Activated CD4-positive, alpha-beta T cell treated with anti-CD3 and anti-CD28 coated beads for 1 hour (primary cell): Measurements from ENCODE around the gene DEFB114.
"Not testable (repeated sequence)": the region's sequence is repeated elsewhere in the genome, so short reads cannot be mapped to it uniquely, and the experiment has no call there.

Experiments used
- DNase-seq: peaks from one replicate; pipeline ENCODE4 v3.0.0-alpha.2; 2020

The DEFB114 gene

GRCh38 chr6:49964064-49964463 is at the start of gene DEFB114:
Gene DEFB114 (minus strand): TSS chr6:49964164. CDS start chr6:49964105, 59 bp downstream.
- DNase-seq = no peak

- no peak for DNase-seq
These were observed 43.9 kb upstream of the DEFB114 start for GRCh38 chr6:50007819-50008218.

GRCh38 chr6:50003139-50003538 is 39.2 kb upstream of the DEFB114 start:
- DNase-seq = no peak

- no peak for DNase-seq
These were observed 31.3 kb upstream of the DEFB114 start for GRCh38 chr6:49995278-49995677.

GRCh38 chr6:49988900-49989299 is 24.9 kb upstream of the DEFB114 start:
- DNase-seq = no peak

GRCh38 chr6:49987749-49988148 is 23.8 kb upstream of the DEFB114 start:
- DNase-seq = no peak

GRCh38 chr6:49986551-49986950 is 22.6 kb upstream of the DEFB114 start:
- no peak for DNase-seq

GRCh38 chr6:49982046-49982445 is 18.1 kb upstream of the DEFB114 start:
- no peak for DNase-seq

- DNase-seq = no peak
These were observed 16.9 kb upstream of the DEFB114 start for GRCh38 chr6:49980898-49981297.

GRCh38 chr6:49979584-49979983 is 15.6 kb upstream of the DEFB114 start:
- no peak for DNase-seq

GRCh38 chr6:49978332-49979226 is 14.6 kb upstream of the DEFB114 start:
- no peak for DNase-seq

- DNase-seq = no peak
These were observed 5.6 kb upstream of the DEFB114 start, which contains the start of gene DEFB113 for GRCh38 chr6:49969605-49970004. Gene DEFB113 (minus strand): TSS chr6:49969625. CDS start chr6:49969625, 0 bp downstream.

- DNase-seq = no peak
These were observed 2.9 kb upstream of the DEFB114 start for GRCh38 chr6:49966823-49967222.

- no peak for DNase-seq
These were observed 2.4 kb upstream of the DEFB114 start for GRCh38 chr6:49966334-49966733.

GRCh38 chr6:49958180-49958579 is 5.8 kb downstream of the DEFB114 start:
- DNase-seq = no peak

- no peak for DNase-seq
These were observed 8.1 kb downstream of the DEFB114 start for GRCh38 chr6:49955847-49956246.

- no peak for DNase-seq
These were observed 12.0 kb downstream of the DEFB114 start for GRCh38 chr6:49951926-49952325.

GRCh38 chr6:49950415-49950751 is 13.6 kb downstream of the DEFB114 start:
- no peak for DNase-seq

GRCh38 chr6:49949062-49949461 is 14.9 kb downstream of the DEFB114 start:
- DNase-seq = no peak

GRCh38 chr6:49946835-49947234 is 17.1 kb downstream of the DEFB114 start:
- DNase-seq = no peak

GRCh38 chr6:49944068-49944467 is 19.9 kb downstream of the DEFB114 start:
- not testable (repeated sequence) for DNase-seq

GRCh38 chr6:49939993-49940498 is 23.9 kb downstream of the DEFB114 start:
- no peak for DNase-seq

- DNase-seq = no peak
These were observed 26.2 kb downstream of the DEFB114 start for GRCh38 chr6:49937811-49938210.

- no peak for DNase-seq
These were observed 26.9 kb downstream of the DEFB114 start for GRCh38 chr6:49937017-49937416.

GRCh38 chr6:49935387-49935786 is 28.6 kb downstream of the DEFB114 start:
- DNase-seq = no peak
